GM18526 (cell line): ENCODE results near the gene UBD.

Experiments
- POLR2A ChIP-seq: IDR thresholded peaks from 3 replicates; pipeline ENCODE4 v1.6.1; 2011; ENCODE audit not compliant: insufficient read length; ENCODE audit errors: extremely low read depth

Gene UBD

DNA sequence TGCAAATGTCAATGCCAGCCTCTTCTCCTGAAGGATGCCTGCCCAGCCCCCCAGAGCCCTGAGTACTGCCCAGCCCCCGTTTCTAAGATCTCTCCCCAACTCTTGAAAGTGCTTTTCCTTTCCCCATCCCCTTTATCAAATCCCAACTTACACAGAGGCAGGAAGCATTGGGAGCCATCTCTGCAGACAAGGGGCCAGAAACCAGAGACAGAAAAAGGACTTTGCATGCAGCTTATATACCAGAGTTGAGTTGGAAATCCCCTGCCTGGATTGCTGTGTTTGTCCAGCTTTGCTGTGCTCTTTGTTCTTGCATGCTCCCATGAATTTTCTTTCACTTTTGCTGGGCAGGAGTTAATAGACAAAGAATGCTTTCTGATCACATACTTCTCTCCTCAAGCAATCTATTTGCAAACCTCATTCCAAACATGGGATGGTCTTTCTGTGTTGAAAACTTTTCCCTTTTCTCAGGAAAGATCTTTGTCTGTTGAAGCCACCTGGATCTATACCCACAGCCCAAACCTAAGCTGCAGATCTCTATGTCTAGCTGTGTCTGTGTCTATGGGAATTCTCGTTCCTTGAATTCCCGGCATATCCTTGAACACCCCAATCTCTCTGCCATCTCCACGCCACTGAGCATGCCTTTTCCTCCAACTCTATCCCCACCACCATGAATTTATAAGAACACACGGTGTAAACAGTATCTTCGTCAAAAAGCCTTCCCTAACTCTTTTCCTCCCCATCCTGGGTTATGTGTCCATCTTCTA, at the start of gene UBD:
UBD (minus strand) TSS at position 209 of the 764 bp plus-strand sequence; CDS start at position 178, 31 bp downstream.
- no peak for TF ChIP-seq POLR2A

DNA sequence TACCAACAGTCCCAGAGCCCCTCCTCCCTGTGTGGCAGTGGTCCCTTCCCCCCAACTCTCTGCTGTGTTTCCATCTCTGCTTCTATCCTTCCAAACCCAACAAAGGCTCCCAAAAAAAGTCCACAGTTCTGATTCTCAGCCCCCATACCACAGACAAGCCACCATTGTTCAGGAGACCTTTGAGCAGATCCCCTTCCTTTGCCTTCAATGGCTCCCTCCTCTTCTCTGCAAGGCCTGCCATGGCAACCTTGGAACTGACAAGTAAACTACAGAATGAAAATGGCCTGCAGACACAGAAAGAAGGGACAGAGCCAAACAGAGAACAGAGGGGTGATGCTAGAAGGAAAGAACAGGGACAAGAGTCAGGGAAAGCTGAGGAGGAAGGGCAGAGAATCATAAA, 48.6 kb upstream of the UBD start:
- no peak for TF ChIP-seq POLR2A

DNA sequence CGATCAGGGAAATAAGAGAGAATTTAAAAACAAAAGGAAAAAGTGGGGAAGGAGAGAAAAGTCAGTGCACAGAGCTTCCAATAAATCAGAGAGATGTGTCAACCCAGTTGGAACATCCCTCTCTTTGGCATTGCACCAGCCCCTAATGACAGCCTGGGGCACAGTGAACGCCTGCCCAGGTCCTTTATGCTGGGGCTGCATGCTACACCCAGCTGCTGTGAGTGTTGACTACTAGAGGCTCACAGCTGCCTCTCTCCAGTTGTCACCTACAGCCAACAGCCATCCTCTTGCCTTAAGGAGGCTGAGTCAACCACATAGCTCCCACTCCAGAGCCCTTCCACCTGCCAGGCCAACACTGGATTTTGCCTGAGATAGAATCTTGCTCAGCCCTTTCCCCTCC, 44.4 kb upstream of the UBD start:
- no peak for TF ChIP-seq POLR2A

DNA sequence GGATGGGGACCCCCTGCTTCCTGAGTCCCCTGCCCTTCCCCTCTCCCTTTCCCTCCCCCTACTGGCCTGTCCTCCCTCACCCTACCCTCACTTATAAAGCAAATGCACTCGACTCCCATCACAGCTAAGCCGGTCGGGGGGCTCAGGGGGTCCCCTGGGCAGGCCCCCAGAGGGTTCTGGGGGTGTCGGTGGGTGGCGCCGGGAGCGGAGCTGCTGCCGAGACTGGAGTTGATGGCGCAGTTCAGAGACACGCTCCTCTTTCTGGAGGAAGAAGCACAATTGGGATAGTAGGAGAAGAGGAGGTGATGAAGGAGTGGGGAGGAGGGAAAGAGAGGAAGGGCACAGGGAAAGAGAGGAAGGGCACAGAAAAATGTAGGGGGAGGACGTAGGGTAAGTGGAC, 43.9 kb upstream of the UBD start:
- no peak for TF ChIP-seq POLR2A

DNA sequence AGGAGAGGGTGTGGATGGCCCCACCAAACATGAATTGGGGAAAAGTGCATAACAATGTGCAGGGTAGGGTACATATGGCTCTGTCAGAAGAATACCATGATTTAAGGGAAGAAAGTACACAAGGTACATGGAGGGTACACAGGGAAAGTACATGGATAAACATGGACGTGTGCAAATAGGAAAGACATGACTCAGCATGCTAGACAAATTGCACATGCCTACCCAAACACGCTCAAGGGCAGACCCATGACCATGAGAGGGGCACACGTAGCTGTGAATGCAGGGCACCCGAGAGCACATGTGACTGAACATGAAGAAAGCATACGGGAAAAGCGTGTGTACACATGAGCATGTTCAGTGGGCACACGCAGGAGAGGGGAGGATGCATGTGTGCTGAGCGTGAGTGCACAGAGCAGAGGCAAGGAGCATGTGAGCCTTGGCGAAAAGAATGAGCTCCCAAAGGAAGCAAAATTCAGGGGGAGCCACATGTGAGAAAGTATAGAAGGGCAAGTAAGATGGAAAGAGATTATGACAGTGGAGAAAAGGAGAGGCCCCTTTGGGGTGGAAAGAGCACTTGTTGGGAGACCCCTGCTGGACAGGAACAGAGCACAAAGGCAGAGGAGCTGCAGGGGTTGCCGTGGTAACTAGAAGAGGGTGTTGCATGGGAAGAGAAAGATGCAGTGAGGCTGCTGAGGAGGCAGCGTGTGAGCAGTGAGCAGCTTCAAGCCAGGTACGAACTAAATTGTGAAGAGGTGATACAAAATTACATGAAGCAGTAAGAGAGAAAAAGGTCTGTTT, 43.2 kb upstream of the UBD start:
- TF ChIP-seq POLR2A = no peak

DNA sequence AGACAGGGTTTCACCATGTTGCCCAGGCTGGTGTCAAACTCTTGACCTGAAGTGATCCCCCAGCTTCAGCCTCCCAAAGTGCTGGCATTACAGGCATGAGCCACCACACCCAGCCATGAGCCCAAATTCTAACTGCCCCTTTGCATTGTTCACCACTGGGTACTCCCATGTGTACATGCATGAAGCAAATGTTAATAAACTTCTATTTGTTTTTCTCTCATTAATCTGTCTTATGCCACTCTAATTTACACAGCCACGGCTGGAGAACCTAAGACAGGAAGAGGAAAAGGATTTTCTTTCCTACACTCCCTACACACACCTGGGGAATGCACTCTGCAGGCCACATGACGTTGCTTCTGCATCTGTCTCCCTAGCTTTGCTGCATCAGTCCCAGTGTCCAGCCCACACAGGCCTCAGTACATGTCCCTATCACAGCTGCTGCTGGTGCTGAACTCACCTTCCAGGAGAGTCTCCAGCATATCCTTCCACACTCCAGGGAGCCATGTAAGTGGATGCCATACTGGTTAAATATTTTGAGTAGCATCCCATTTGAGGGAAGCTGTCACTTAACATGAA, 38.7 kb upstream of the UBD start:
- no peak for TF ChIP-seq POLR2A

DNA sequence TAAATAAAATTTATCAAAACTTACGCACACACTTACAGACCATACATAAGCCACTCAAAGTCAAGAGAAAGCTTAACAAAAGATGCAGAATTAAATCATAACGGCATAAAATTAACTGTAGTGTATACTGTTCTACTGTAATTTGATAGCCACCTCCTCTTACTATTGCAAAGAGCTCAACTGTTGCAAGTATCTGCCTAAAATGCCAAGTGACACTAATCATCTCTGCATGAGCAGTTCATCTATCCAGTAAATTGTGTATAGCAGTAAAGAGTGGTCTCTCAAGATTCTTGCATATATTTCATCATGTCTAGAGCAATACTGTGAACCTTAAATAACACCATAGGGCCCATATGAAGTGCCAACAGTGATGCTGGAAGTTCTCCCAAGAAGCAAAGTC, 37.7 kb upstream of the UBD start:
- TF ChIP-seq POLR2A = no peak

DNA sequence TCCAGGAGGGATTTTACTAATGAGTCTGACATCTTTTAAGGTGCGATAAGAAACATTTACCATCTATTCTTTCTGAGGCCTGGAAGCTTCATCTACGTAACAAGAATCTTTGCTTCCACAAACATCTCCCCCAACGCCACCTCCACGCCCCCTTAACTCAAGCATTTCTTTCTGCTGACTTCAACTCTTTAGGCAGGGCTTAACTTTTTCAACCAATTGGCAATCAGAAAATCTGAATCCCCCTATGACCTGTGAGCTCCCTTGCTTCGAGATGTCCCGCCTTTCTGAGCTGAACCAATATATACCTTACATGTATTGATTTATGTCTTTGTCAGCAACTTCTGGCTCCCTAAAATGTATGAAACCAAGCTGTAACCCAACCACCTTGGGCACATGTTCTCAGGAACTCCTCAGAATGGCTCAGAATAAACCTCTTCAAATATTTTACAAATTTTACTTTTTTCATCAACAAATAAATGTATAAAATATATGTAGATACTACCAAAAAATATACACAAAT, 36.9 kb upstream of the UBD start:
- TF ChIP-seq POLR2A = no peak

DNA sequence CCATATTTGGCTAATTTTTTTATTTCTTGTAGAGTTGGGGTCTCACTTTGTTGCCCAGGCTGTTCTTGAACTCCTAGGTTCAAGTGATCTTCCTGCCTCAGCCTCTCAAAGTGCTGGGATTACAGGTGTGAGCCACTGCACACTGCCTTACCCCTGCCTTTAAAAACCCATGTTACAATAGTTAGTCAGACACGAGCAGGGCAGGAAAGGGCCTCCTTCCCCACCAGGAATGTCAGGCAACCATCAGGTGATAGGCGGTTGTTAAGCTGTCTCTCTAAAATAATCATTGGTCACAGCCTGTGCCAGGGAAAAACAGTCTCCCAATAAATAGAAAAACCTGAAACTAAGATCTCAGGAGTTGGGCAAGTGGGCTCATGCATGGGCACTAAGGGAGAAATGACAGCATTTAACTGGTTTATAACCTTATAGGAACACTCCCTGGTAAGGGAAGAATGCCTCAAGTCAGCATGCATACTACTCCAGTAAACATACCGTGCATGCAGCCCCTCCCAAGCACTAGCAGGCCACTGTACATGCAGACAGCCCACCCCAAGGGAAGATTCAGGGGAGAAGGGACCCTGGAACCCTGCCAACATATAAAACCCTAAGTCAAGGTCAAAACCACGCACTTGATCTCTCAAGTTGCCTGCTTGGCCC, 33.8 kb upstream of the UBD start:
- TF ChIP-seq POLR2A = no peak

DNA sequence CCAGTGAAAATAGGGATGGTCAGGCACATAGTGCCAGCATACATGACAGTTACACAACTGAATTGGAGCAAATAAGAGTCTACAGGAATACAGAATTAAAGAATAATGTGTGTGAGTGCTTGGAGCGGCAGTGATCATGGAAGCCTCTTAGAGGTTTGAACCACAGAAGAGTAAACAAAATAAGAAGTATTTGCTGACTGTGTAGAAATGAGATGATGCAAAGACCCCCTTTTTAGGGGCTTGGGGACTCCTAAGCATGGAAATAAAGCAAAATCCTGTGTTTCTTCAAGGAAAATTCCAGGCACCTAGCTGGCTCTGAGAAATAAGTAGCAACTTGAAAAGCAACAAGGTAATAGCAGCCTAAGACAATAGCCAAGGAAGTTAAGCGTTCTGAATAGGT, 32.1 kb upstream of the UBD start:
- TF ChIP-seq POLR2A = no peak

DNA sequence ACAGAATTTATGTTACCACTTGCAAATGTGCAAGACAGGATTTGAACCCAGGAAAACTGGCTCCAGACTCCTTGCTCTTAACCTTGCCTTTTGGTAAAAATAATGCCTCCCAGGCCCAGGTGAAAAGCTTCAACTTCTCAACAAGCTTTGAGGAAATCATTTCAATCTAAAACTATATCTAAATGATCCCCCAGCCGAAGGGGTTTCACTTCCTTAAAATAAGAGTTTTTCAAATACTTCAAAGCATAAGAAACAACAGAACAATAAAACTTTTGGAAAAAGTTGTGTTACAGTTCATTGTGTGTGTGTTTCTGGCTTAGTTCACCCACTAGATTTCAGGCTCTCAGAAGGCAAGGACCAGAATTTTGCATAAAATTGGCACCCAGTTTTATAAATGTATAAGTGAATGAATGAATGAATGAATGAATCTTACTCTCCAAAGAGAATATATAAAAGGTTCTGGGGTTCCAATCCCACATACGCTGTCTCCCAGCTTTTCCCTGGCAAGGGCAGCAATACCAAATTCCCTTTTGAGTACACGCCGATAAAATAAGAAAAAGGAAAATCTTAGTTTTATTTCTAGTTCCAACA, 30.8 kb upstream of the UBD start:
- no peak for TF ChIP-seq POLR2A

DNA sequence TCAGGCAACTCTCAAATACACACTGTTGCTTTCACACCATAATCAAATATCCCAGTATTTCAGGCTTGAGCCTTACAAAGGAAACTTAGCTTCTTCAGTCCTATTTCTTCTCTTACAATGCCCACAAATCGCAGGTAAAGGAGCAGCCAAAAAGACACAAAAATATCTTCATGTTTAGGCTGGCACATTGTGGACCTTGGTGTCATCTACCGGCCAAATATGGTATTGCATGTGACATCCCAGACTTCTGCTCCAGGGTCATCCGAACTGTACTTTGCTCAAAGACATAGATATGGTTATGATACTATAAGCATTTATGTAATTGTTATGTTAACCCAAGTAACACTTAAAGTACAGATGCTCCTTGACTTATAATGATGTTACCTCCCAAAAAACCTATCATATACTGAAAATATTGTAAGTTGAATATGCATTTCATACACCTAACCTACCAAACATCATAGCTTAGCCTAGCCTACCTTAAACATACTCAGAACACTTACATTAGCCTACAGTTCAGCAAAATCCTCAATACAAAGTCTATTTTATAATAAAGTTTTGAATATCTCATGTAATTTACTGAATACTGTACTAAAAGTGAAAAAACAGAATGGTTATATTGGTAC, 30.0 kb upstream of the UBD start:
- TF ChIP-seq POLR2A = no peak

DNA sequence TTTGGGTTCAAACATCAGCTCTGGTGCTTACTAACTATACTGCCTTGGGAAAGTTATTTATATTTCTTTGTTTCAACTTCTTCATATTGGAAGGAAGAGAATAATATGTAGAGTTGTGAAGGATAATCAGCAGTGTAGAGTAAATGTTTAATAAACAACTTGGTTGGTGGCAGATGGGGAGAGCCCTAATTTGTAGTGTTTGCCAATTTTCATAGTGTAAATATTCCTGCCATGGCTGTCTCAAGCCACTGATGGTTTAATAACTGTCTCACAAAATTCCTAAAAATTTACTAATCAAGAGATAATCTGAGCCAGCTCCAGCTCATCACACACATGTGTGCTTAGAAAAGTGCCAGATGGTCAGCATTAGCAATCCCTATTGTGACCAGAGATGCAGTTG, 25.3 kb upstream of the UBD start, which contains the start of gene OR2H2:
OR2H2 (plus strand) TSS at position 301 of the 400 bp plus-strand sequence. CDS start 2,824 bp downstream, outside the sequence.
- no peak for TF ChIP-seq POLR2A

DNA sequence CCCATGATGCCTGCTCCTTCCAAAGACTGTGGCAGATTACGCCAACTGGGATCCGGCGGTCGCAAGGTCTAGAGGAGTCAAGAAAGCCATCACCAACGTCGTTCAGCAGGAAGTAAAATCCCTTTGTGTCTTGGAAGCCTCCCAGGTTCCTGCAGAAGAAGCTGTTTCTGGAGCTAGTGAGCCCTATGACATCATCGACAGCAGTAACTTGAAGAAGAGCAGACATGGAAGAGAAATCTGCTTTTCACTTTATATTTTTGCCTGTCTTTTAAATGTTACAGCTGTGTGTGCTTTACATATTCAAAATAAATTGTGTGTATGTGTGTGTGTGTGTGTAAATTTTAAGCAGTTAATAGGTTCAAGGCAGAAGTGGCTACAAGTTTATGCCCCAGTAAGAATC, 18.0 kb upstream of the UBD start:
- TF ChIP-seq POLR2A = no peak

DNA sequence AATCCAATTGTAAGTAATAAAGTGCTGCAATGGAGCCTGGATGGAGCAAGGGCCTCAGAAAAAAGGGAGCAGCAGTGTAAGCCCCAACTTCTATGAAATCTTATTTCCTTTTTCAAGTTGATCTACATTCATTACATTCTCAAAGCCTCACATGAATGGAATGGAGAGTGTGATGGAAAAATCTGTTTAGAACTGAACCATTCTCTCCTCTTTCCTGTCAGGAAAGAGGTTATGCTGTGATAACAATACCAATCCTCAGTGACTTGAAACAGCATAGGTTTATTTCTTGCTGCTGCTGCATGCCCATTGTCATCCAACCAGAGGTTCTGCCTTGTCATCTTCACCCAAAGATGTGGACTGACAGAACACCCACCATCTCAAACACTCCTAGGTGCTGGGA, 16.5 kb upstream of the UBD start:
- no peak for TF ChIP-seq POLR2A

DNA sequence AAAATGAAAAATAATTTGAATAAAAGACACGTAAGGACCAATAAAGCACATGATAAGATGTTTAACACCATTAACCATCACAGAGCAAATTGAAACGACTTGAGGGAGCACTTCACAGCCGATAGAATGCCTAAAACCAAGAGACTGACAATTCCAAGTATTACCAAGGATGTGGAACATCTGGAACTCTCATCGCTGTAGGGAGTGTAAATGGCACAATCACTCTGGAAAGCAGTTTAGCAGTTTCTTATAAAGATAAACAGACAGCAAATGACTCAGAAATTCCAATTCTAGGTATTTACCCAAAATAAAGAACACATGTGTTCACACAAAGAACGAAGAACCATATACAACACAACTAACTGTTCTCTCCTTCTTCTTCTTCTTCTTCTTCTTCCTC, 8.5 kb upstream of the UBD start:
- TF ChIP-seq POLR2A = no peak
